Measurements from ENCODE around the gene CIT. TPM values are rescaled to one million over a fixed set of nuclear protein-coding genes. Genes with fewer than 3 reads are reported as not detected.

The CIT gene
- total and polyA plus RNA-seq, 9 of the 15 experiments (the other 6 are each of a cell fraction or from before 2014, with no cell fraction given): 1.1 to 46.7 (median 21.3) TPM

GRCh38 chr12:119840582-119840981 lies 36.5 kb downstream of the CIT start (continued):
- TF ChIP-seq CBX1 (IDR thresholded peaks at IDR 0.05; ENCODE audit: low read depth): no peak
- TF ChIP-seq SOX6 (IDR thresholded peaks at IDR 0.05): 0 out of 2 replicates have a peak, but pooled peaks have one; percentile 19
- TF ChIP-seq ZFX (CRISPR knock-in tag; IDR thresholded peaks at IDR 0.05): no peak
- TF ChIP-seq ZNF398 (CRISPR knock-in tag; IDR thresholded peaks at IDR 0.05): no peak
- peak; percentile 24; the same call in 1 of the 2 replicates for TF ChIP-seq CBFA2T3 (IDR thresholded peaks at IDR 0.05)
- TF ChIP-seq ZNF347 (CRISPR knock-in tag; IDR thresholded peaks at IDR 0.05; ENCODE audit: low read depth): no peak
- no peak for TF ChIP-seq SAFB (IDR thresholded peaks at IDR 0.05; ENCODE audit: borderline replicate concordance, low read depth, low read length)
- TF ChIP-seq IRF2 (CRISPR knock-in tag; IDR thresholded peaks at IDR 0.05): no peak
- TF ChIP-seq L3MBTL2 (IDR thresholded peaks at IDR 0.05): 0 out of 2 replicates have a peak, but pooled peaks have one; percentile 32
- peak; percentile 32; the same call in 1 of the 2 replicates for TF ChIP-seq TCF3 (CRISPR knock-in tag; IDR thresholded peaks at IDR 0.05)
- peak; percentile 2 for TF ChIP-seq MEIS2 (IDR thresholded peaks at IDR 0.05; ENCODE audit: partially characterized antibody)
- no peak for TF ChIP-seq XRCC5 (IDR thresholded peaks at IDR 0.05; ENCODE audit: low read depth, low read length)

All from K562 (cell line).